ENCODE data around the gene CD22.

GRCh38 chr19:35310331-35310730 is 18.7 kb upstream of the CD22 start:
- TF ChIP-seq CTCF (IDR thresholded peaks at IDR 0.05; ENCODE audit: low read depth, low read length), result no peak
- no peak for TF ChIP-seq POLR2A (IDR thresholded peaks at IDR 0.05; ENCODE audit: extremely low read depth, insufficient read length)
- TF ChIP-seq MYC (IDR thresholded peaks at IDR 0.05; ENCODE audit: low read depth, low read length), result no peak
- no peak for TF ChIP-seq MAX (IDR thresholded peaks at IDR 0.05; ENCODE audit: low read depth, low read length)
